Measurements from ENCODE around the gene KAT6B. TPM values are rescaled to one million over a fixed set of nuclear protein-coding genes. Genes with fewer than 3 reads are reported as not detected.
"Not testable (repeated sequence)": the region's sequence is repeated elsewhere in the genome, so short reads cannot be mapped to it uniquely, and the experiment has no call there.

The KAT6B gene
- polyA plus RNA-seq, 10 donors, result 13.5 to 22.3 (median 19.3) TPM

DNA sequence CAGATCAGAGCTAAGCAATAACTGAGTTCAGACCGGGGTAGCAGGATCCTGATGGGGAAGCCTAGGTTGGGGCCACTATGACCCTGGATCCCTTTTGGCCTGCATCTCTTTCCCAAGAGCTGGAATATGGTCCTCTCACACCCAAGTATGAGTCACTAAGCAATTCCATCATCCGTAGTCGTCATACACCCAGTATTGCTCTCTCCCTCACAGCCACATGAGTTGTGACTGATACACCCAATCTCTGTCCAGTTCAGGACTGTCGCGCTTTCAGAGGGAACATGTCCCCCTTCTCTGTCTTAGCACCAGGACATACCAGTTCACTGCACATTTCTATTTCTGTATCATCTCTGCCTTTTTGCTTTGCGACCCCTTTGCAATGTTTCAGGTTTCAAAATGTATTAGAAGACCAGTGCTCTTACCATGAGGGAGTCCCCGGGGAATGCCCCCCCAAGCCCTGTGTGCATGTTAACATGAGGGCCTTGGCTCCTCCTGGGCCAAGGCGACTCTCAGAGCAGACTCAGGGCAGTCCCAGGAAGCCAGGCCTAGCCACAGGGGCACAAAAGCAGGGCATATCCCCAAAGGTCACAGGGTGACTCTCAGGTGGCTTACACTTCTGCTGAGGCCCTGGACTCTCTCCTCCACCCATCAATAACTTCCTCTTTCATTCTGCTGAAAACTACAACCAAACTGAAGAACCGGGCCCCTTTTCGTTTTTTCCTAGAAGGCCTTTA is 209.7 kb downstream of the KAT6B start:
- no peak for DNase-seq

DNA sequence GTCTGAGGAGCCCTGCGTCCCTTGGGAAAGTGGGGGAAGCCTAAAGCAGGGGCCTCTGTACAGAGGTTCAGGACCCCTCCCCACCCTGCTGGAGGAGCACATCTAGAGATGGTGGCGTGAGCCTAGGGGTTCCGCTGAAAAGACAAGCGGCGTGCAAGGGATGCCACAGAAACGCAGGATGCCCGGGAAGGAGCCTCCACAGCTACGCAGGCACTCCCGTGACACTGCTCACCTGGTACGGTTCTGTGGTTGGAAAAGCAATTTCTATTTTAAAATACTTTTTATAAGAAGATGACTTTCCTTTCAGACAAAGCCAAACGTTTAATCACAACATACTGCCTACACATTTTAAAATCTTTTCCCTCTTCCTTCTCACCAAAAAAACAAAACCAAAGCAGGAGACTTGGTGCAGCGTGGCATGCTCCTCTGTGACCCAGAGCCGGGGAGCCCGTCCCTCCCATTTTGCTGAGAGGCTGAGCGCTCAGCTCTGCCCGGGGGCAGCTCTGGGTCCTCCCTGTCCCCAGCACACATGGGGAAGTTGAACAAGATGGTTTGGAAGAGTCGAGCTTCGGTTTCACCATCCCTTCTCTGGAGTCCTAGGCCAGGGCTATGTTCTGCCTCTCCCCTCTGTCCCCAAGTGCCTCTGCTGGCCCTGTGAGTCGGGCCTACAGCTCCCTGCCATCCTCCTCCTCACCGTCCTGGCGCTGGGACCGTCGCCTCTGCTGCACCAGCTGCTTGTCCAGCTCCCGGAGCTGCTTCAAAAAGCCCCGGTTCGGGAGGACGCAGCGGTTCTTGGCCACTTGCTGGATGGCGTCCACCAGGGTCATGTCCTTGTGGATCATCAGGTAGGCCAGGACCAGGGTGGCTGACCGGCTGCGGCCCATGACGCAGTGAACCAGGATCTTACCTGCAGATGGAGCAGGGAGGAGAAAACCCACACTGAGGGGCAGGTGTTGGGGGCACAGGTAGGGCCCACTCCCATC is 211.1 kb downstream of the KAT6B start:
- no peak for DNase-seq

DNA sequence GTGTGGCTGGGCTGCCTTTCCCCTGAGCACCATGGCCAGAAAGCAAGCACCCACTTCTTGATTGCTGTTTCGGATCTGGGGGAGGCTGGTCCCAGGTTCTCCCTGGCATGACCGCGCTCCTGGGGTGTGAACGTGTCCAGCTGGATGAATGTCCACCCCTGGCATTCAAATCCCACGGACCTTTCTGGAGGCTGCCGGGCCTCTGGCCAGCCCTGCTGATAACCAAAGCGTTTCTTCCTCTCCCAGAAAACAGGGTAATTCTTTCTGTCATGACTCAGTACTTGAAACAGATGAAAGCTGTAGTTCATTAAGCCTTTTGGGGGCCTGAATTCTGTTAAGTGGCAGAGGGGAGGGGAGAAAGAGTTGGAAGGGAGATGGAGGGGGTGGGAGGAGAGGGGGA is 211.9 kb downstream of the KAT6B start:
- DNase-seq, result no peak

DNA sequence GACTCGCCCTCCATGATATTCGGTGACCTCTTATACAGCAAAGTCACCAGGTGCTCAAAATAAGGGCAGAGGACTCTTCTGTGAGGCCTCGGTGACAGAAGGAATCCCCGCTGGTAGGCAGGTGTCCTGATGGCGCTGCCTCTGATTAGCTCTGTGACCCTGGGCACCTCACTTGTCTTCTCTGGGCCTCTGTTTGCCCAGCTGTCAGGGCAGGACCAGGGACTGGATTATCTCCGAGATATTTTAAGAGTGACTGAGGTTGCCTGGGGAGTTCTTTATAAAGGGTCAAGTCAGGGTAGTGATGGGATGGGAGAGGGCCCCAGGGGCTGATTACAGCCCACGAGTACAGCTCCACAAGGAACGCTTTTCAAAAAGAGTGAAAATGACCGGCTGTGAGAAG is 214.2 kb downstream of the KAT6B start:
- DNase-seq, result no peak

DNA sequence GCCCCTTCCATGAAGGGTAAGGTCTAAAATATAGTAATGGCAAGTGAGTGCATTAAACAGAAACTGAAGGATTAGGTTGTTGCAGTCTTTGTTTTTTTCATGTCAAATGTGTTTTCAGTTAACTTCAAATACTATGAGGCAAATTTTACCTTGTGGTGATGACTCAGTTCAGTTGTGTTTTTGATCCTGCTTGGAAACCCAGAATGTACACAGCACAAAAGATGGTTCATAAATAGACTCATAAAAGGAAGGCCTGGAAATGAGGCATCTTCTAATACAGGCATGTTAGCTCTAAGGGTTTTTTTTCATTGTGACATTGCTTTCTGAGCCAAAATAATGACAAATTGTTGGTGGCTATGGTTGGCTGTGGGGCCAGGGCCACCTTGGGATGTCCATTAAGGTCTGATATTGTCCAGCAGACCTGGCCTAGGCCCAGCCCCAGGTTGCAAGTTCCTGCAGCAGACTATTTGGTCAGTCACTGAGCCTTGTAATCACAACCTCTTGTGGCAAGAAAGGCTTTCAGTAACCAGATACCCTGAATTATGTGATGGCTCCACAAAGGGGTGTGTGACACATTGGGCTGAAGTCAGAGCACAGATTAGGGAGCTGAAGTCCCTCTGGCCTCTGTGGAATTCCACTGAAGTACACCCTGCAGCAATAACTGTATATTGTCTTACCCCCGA is 216.0 kb downstream of the KAT6B start:
- DNase-seq, result peak in 1 of 3 donors; percentile 43

DNA sequence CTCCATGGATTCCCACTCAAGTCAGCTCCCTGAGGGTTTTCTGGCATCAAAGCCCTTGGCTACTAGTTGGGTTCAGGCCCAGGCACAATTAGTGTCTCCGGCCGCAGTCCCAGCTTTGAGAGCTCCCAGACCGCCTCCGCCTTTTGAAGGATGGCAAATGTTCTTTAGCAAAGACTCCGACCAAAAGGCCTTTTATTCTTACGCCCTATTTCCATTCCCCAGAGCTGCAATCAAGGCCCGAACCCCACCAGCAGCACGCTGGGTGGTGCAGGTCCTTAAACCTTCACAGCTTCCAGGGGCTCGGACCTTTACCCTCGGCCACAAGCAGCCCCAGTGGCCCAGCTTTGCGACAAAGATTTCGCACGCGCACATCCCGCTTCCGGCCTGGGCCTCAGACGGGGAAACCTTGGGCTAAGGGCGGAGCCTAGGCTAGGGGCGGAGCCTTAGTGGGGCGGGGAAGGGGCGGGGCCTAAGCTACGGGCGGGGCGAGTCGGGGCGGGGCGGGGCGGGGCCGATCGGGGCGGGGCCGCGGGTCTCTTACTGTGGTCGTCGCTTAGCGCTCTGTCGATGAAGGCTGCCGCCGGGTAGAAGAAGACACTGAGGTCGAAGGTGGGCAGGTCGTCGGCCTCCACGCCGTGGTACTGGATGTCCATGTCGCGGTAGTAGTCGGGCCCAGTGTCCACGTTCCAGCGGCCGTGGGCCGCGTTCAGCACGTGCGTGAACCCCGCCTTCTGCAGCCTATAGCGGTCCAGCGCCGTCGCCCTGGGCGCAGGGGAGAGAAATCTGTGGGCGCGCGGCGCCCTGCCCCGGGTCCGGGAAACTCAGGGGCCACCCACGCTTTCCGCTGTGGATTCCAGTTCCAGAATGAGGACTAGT is 217.1 kb downstream of the KAT6B start:
- no peak for DNase-seq

DNA sequence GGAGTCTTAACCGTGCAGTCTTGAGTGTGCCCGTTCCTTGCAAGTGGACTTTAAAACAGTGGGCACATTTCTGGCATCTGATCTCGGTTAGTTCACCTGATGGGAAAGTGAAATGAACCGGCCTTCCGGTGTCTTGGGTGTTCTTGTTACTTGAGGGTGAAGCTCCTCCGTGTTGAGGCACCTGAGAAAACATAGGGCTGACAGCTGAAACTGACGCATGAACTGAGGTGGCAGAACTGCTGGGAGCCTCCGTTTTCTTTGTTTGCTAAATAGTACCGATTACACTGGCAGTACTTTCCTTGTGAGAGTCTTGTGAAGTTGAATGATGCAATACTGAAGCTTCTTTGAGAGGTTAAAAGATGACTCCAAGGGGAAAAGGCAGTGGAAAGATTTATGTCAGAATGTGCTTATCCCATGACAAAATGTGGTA is 222.3 kb downstream of the KAT6B start:
- no peak for DNase-seq

DNA sequence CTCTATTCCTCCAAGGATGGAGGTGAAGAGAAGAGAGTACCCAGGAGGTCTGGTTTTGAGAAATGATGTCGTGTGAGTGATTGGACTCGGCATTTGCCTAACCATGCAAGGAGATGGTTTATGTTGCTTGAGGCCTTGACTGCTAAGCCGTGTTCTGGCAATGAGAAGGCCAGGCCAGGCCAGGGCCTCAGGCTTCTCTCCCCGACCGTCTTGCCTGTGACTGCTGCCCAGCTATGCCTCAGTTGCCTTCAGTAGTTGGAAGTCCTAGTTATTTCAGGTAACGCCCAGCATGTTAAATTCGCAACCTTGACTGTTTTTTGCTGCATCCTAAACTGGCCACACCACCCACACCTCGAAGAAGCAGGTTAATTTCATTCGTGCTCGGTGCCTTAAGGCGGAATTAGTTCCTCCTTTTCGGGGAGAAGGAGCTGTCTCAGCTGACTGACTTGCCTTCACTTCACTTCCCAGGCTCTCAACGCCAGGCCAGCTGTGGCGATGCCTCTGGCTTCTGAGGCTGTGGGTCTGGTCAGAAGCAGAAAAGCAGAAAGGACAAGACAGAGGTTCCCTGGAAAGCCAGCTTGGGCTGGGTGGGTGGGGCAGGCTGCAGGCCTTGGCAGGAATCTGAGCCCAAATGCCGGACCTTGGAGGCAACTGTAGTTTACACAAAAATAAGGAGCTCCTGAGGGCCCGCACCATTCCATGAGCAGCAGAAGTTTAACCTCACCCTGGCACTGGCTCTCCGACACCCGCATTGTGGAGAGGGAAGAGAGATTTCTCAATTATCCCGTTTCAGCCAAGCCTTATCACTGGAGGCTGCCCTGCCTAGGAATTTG is 223.1 kb downstream of the KAT6B start:
- DNase-seq, result no peak

DNA sequence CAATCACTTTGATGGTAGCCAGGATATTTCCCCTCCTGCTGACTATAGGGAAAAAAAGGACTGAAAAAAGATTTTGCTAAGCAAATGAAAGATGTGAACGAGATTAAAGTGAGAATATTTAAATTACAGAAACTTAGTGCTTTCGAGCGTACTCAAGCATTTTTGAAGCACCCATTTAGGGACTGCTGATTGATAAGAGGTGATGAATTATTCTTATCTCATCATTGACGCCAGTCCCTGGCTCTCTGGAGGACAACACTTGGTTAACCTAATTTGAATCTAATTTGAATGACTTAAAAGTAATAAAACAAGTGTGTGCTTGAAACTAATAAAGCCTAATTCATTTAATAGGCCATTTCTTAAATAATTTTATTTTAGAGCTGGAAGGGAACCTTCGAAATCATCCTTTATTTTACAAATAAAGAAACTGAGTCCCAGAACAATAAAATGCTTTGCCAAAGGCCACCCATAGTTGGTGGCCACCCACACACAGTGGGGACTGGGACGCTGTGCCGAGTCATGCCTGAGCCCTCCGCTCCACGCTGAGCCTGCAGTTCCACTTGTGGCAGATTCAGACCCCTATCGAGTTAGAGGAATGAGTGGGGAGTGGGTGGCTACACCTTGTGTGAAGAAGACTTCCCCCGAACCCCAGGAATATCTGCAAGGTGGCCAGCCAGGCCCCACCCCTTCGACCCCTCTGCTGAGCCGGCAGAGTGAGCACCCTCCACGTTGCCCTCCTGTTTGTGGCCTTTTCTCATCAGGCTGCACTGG is 223.9 kb downstream of the KAT6B start:
- no peak for DNase-seq

DNA sequence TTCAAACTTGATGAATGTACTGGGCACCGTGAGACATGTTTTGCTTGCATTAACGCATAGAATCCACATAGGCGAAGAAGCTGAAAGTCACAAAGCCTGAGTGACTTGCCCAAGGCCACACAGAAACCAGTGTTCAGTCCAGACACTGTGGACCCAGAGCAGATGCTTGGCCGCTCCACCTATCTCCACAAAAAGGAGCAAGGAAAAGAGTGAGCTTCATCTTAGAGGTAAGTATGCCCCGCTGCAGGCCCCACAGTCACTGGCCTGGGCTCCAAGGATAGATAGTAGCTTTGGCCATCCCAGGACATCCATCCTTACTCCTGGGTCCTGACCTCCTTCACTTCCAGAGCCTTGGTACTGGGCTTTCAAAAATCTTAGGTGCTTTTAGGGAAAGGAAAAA is 224.9 kb downstream of the KAT6B start:
- DNase-seq, result no peak

DNA sequence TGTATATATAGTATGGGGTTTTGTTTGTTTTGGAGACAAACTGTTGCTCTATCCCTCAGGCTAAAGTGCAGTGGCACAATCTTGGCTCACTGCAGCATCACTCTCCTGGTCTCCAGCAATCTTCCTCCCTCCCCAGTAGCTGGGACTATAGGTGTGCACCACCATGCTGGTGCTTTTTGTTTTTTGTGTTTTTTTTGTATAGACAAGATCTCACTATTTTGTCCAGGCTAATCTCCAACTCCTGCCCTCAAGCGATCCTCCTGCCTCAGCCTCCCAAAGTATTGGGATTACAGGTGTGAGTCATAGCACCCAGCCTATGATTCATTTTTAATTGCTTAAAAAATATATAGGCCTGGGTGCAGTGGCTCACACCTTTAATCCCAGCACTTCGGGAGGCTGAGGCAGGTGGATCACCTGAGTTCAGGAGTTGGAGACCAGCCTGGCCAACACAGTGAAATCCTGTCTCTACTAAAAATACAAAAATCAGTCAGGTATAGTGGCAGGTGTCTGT is 229.6 kb downstream of the KAT6B start:
- DNase-seq, result not testable (repeated sequence)

DNA sequence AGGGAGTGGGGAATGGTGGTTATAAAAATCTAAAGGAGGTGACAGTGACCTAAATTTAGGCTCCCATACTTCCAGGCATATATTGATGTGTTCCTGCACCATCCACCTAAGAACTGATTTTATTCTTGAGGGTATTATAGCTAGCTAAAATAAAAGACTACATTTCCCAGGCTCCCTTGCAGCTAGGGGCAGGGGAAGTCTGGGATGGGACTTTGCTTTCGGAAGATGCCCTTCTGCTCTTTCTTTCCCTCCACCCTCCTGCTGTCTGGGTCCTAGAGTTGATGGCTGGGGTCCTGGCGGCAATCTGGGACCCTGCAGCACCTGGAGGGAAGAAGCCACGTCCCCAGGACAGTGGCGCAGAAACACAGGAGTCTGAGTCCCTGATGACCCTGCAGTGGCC is 231.3 kb downstream of the KAT6B start:
- no peak for DNase-seq

DNA sequence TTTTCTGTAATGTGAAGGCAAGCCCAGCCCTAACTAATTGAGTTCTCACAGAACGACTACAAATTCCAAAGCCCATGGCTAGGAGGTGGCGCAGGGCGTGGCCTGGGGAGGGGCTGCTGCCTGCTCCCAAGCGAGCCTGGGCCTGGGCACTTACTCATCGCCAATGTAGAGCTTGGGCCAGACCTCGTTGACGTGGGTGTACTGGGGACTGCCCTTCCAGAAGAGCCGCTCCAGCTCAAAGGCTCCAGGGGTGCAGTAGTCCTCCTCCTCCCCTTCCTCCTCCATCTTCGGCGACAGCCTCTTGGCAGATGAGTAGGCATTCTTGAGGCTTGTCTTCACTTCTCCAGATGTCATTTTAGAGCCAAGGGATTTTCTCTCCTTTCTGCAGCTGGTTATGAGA is 231.8 kb downstream of the KAT6B start:
- DNase-seq, result no peak

DNA sequence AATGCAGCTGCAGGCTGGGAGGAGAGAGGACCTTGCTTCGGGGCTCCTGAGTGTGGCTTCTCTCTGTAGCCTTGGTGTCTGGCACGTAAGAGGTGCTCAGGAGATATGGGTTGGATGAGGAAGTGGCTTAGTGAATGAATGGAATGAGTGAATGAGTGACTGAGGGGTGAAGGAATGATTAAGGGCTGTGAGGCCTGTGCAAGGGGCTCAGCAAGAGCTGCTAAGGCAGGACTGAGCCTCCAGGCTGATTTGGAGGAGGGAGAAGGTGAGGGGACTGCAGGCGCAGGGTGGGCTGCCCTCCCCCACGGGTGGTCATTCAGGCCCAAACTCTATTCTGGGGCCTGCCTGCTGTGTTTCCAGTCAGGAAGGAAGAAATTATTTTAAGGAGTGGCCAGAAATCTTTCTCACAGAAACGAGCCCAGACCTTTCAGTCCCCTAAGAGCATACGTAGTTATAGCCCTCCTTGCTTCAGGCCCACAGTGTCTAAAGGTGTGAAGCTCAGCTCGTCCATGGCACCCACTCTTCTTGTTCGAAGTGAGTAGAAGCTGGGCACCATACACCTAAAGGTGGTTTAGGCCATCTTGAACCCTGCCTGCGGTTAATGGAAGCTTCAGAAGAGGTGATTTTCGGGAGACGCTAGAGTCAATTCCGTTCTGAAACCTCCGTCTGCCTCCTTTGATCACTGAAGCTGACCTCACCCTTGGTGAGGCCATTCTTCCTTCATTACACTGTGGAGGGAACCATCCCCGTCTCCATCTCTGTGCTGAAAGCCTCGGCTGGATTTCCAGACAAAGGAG is 235.5 kb downstream of the KAT6B start:
- peak in 1 of 3 donors; percentile 48 for DNase-seq

DNA sequence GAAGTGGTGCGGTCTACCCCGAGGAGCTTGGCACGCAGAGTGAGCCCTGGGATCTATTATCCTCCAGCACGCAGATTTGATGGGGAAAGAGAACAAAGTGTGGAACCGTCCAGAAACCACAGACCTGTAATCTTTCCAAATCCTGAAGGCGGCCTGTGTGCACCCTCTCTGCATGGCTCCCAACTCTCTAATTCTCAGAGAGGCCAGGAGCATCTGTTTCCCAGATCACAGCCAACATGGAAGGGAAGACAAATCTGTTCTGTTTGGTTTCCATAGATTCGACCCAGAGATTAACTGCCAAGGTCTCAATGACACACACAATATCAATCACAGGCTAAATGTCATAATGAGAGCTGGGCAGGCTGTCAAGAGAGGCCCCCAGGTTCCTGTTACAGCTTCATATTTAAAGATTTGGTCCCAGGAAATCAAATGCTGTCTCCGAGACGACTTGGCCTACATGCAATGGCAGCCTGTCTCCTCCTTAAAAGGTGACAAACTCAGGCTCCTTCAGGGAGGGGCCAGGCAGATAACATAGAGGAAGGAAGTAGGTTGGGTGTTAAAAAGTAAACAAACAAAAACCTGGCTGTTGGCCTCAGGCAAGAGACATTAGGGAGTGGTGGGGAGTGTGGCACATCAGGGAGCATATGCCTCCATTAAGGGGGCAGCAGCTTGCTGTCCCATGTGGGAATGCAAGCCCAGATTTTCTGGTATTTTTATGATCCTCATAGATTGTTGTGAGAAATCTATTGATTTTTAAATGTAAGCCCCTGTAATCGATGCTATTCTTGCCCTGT is 236.3 kb downstream of the KAT6B start:
- peak; percentile 80 to 92 (median 85) for DNase-seq

DNA sequence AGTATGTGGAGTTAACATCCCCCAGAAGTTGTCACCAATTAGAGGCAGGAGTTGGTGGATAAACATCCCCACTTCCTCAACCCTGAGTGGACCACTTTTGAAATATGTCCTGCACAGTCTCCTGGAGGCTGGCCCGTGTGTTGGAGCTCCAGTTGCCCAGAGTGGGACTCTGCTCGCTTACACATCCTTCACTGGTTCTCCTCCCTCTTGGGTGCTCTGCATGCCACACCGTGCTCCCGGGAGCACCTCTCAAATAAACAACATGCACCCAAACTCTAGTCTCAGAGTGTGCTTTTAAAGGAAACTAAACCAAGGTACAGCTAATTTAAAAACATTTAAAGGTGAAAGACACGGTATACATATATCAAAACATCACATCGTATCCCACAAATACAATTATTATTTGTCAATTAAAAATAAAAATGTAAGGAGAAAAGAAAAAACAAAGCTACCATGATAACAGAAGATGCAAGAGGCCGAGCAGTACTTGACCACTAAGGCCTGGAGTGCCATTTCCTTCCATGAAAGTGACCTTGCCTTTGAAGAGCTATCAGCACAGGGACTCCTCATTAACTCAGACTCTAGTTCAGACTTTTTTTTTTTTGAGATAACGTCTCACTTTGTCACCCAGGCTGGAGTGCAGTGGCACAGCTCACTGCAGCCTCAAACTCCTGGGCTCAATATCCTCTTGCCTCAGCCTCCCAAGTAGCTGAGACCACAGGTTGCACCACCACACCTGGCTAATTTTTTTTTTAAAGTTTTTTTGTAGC is 237.2 kb downstream of the KAT6B start:
- DNase-seq, result no peak

DNA sequence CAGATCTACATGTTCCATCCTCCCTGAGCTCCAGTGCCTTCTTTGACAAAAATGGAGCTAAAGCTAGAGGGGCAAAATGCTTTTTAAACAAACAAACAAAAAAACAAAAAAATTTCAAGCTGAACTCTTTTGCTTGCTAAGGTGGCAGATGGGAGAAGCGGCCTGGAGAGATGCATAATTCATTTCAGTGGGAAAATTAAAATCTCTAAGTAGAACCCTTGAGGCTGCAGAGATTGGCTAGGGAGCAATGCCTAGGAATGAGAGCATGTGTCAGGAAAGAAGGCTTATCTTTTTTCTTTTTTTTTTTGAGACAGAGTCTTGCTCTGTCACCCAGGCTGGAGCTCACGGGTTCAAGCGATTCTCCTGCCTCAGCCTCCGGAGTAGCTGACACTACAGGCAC is 238.7 kb downstream of the KAT6B start:
- no peak for DNase-seq
